Activated T-cell treated with anti-CD3 and anti-CD28 coated beads, Interleukin-2, amount 50 U/mL, for 4 hours (primary cell): ENCODE results near the gene BTD. TPM values are rescaled to one million over a fixed set of nuclear protein-coding genes. Genes with fewer than 3 reads are reported as not detected.
"Not testable (repeated sequence)": the region's sequence is repeated elsewhere in the genome, so short reads cannot be mapped to it uniquely, and the experiment has no call there.

ENCODE experiments used
- ATAC-seq, 2 donors: fragments of 200-7000 bp; cut with Tn5 transposase; one replicate each; pipeline ENCODE4 v1.10.0; 2021
- DNase-seq: peaks from one replicate; pipeline ENCODE4 v3.0.0-alpha.2; 2020
- H3K27me3 Mint-ChIP-seq: one replicate; pipeline ENCODE4 v1.8.0; 2021; ENCODE audit warnings: low read depth, mixed read lengths
- H3K36me3 Mint-ChIP-seq: one replicate; pipeline ENCODE4 v1.8.0; 2022; ENCODE audit warnings: mixed read lengths; ENCODE audit not compliant: insufficient read depth
- H3K4me1 Mint-ChIP-seq: one replicate; pipeline ENCODE4 v1.8.0; 2021; ENCODE audit warnings: low read depth, mixed read lengths
- H3K4me3 Mint-ChIP-seq: one replicate; pipeline ENCODE4 v1.8.0; 2021; ENCODE audit warnings: mild to moderate bottlenecking, moderate library complexity, mixed read lengths
- H3K9me3 Mint-ChIP-seq: one replicate; pipeline ENCODE4 v1.8.0; 2021; ENCODE audit warnings: mixed read lengths
- total RNA-seq, 3 donors: library from RNA; stranded (reverse); gene quantifications; one replicate each; pipeline ENCODE4 v1.2.1, GENCODE V29; 2021

BTD gene
- total RNA-seq, 3 donors from 2014 or later: 3.0 to 3.3 (median 3.0) TPM

- no peaks in the 10 kb centered on the region for H3K27me3 Mint-ChIP-seq
- peaks cover 20% of the 10 kb centered on the region for H3K36me3 Mint-ChIP-seq
- DNase-seq (no peak), ATAC-seq (no peak)
- H3K4me3 Mint-ChIP-seq: no peak overlapping the region
- peaks cover 3% of the 10 kb centered on the region for H3K4me1 Mint-ChIP-seq
- H3K9me3 Mint-ChIP-seq: peaks cover 9% of the 10 kb centered on the region
These were observed 13.4 kb downstream of the BTD start for GRCh38 chr3:15614958-15615357.

DNA sequence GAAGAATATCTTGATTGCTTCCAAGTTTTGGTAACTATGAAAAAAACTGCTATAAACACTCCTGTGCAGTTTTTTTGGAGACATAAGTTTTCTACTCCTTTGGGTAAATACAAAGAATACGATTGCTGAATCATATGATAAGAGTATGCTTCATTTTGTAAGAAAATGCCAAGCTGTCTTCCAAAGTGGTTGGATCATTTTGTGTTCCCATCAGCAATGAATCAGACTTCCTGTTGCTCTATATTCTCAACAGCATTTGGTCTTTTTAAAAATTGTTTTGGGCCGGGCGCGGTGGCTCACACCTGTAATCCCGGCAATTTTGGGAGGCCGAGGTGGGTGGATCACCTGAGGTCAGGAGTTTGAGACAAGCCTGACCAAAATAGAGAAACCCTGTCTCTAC lies 14.5 kb downstream of the BTD start:
- H3K9me3 Mint-ChIP-seq: peaks cover 17% of the 10 kb centered on the region

GRCh38 chr3:15619659-15620464 lies 18.3 kb downstream of the BTD start:
- Mint-ChIP-seq H3K4me1 (peaks cover 23% of the 10 kb centered on the region), H3K9me3 (peaks cover 37% of the 10 kb centered on the region), H3K36me3 (peaks cover 36% of the 10 kb centered on the region)
- H3K27me3 Mint-ChIP-seq, H3K4me3 Mint-ChIP-seq, DNase-seq, ATAC-seq: not testable (repeated sequence)

More for the DNA sequence above, 14.5 kb downstream of the BTD start:
- H3K36me3 Mint-ChIP-seq: peaks cover 29% of the 10 kb centered on the region
- no peak for ATAC-seq
- no peak for DNase-seq
- H3K4me1 Mint-ChIP-seq: peaks cover 3% of the 10 kb centered on the region
- H3K4me3 Mint-ChIP-seq: no peak overlapping the region
- no peaks in the 10 kb centered on the region for H3K27me3 Mint-ChIP-seq

- peak overlapping the region; percentile 69 for H3K4me3 Mint-ChIP-seq
- no peak for DNase-seq
- H3K36me3 Mint-ChIP-seq: peaks cover 34% of the 10 kb centered on the region
- H3K4me1 Mint-ChIP-seq: peaks cover 31% of the 10 kb centered on the region
- H3K9me3 Mint-ChIP-seq: peaks cover 37% of the 10 kb centered on the region
- H3K27me3 Mint-ChIP-seq: no peaks in the 10 kb centered on the region
- ATAC-seq: peak; percentile 70 to 78
These were observed 22.2 kb downstream of the BTD start for GRCh38 chr3:15623535-15624440.

GRCh38 chr3:15628967-15629366 lies 27.4 kb downstream of the BTD start:
- Mint-ChIP-seq H3K4me3 (no peak overlapping the region), H3K4me1 (peaks cover 43% of the 10 kb centered on the region), H3K9me3 (no peaks in the 10 kb centered on the region), H3K27me3 (no peaks in the 10 kb centered on the region), H3K36me3 (peaks cover 6% of the 10 kb centered on the region)
- no peak for DNase-seq
- ATAC-seq: no peak

GRCh38 chr3:15629860-15630597 lies 28.5 kb downstream of the BTD start:
- peak overlapping the region; percentile 62 for H3K4me3 Mint-ChIP-seq
- peak; percentile 47 for DNase-seq
- no peaks in the 10 kb centered on the region for H3K9me3 Mint-ChIP-seq
- no peaks in the 10 kb centered on the region for H3K27me3 Mint-ChIP-seq
- H3K36me3 Mint-ChIP-seq: peaks cover 6% of the 10 kb centered on the region
- peaks cover 32% of the 10 kb centered on the region for H3K4me1 Mint-ChIP-seq
- peak; percentile 92 to 97 for ATAC-seq

DNA sequence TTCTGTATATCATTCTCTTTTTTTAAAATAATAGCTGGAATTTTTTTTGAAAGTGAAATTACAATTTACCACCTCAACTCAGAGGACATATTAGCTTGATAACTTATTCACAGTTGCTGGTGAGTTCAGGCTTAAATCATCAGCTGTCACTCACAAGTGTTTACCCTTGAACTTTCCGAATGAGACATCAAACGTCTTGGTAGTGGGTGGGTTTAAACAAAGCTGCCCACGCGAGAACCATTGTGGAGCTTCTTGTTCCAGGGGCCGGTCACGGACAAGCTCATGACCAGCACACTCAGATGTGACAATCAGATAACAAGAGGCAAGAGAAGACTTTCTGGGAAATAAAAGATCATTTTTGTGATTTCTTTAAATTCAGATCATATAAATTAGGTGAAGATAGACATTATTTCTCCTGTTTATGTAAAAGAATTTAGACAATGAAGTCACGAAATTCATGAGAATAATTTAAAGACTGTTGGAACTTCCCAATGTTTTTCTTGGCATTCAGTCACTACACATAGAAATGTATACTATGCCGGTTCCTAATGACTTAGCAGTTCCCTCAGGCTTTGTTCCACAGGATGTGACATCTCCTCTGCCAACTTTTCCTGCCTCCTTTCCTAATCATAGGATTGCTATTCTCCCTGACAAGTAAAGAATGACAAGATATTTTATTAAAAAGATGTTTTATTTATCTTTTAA lies 29.3 kb downstream of the BTD start:
- peak; percentile 45 to 50 for ATAC-seq
- DNase-seq: no peak
- Mint-ChIP-seq H3K36me3 (peaks cover 6% of the 10 kb centered on the region), H3K9me3 (no peaks in the 10 kb centered on the region), H3K4me3 (peak overlapping the region; percentile 62), H3K27me3 (no peaks in the 10 kb centered on the region), H3K4me1 (peaks cover 31% of the 10 kb centered on the region)

DNA sequence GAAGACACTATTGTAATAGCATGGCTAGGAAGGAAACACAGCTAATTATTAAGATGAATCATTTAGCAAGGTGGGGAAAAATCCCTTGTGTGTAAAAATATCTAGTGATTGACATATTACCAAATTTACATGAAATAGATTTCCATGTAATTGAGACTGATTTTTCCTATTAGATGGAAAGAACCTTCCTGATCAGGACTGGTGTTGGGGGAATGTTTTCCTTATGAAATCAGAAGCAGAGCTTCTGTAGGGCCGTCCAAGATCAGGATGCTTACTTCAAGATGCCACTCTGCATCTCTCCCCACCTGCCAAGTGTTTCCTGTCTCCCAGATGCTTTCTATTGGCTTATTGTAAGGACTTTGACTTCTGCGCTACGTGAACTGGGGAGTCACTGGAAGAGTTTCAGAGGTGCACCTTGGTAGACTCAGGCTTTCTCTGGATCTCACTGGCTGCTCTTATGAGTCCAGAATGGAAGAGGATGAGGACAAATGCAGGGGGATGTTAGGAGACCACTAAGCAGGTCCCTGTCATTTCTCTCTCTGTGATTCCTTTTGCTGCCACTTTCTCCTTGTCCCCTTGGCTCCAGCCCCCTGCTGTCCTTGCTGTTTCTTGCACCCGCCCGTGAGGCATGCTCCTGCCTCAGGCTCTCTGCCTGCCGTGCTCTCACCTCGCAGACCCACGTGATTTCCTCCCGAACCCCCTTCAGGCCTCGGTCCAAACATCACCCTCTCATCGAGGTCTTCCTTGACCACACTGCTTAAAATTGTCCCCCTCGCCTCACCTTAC lies 30.1 kb downstream of the BTD start:
- H3K36me3 Mint-ChIP-seq: peaks cover 8% of the 10 kb centered on the region
- no peaks in the 10 kb centered on the region for H3K9me3 Mint-ChIP-seq
- ATAC-seq (no peak), DNase-seq (no peak)
- no peaks in the 10 kb centered on the region for H3K27me3 Mint-ChIP-seq
- H3K4me1 Mint-ChIP-seq: peaks cover 34% of the 10 kb centered on the region
- no peak overlapping the region for H3K4me3 Mint-ChIP-seq

GRCh38 chr3:15632212-15632580 lies 30.7 kb downstream of the BTD start:
- Mint-ChIP-seq H3K36me3 (peaks cover 9% of the 10 kb centered on the region), H3K9me3 (no peaks in the 10 kb centered on the region), H3K27me3 (no peaks in the 10 kb centered on the region), H3K4me3 (no peak overlapping the region), H3K4me1 (peaks cover 37% of the 10 kb centered on the region)
- DNase-seq (no peak), ATAC-seq (no peak)

DNA sequence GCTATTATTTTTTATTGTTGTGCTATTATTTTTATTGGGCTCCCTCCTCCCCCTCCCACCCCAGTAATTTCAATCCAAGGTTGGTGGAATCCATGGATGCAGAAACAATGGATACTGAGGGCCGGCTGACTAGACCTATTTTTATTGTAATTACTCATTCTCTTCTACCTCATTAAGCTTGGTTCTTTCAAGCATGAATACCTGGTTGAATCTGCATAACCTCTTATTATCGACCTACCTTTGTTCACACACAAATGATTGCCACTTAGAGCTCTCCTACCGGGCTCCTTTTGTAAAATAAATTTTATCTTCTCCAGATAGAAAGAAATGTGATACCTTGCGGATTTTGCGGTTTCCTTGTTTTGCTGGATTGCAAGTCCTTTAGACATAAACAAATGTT lies 31.6 kb downstream of the BTD start:
- no peak overlapping the region for H3K4me3 Mint-ChIP-seq
- ATAC-seq (no peak), DNase-seq (no peak)
- H3K36me3 Mint-ChIP-seq: peaks cover 6% of the 10 kb centered on the region
- H3K4me1 Mint-ChIP-seq: peaks cover 43% of the 10 kb centered on the region
- H3K27me3 Mint-ChIP-seq: no peaks in the 10 kb centered on the region
- no peaks in the 10 kb centered on the region for H3K9me3 Mint-ChIP-seq

DNA sequence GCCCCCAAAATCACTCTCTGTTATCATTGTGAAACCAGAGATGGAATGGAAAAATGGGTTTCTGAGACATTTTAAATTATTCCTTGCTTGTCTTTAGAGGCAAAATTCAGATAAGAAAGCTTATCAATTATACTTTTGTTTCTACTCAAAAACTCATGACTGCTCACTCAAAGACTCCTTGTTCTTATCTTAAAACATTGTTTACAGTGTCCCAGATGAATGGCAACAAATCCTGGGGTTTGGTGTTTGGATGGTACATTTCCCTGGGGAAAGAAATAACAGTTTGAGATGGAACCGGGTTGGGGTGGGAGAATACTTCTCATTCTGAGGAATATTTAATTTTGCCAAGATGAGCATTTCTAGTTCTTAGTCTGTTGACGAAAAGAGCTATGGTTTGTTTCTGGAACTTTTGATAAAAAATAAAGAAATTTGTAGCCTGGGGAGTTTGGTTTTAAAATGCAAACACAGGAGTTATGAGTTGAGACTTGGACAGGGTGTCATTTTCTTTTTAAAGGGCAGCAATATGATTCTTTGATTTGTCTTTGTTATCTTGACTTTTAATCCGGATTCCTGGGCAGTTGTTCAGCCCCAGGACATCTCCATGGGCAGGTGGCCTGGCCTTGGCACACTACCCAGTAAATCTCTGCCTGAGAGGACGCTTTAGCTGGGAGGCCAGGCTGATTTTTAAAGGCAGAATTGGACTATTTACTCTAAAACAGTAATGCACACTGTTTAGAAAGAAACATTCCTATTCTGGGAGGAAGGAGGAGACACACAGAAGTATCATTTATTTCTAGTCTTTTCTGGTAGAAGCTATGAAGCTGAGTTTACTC lies 32.4 kb downstream of the BTD start:
- Mint-ChIP-seq H3K36me3 (peaks cover 6% of the 10 kb centered on the region), H3K9me3 (no peaks in the 10 kb centered on the region), H3K4me3 (no peak overlapping the region), H3K27me3 (no peaks in the 10 kb centered on the region), H3K4me1 (peaks cover 44% of the 10 kb centered on the region)
- no peak for ATAC-seq
- DNase-seq: no peak

- H3K4me3 Mint-ChIP-seq: no peak overlapping the region
- no peak for DNase-seq
- no peak for ATAC-seq
- H3K36me3 Mint-ChIP-seq: peaks cover 6% of the 10 kb centered on the region
- H3K27me3 Mint-ChIP-seq: no peaks in the 10 kb centered on the region
- peaks cover 43% of the 10 kb centered on the region for H3K4me1 Mint-ChIP-seq
- no peaks in the 10 kb centered on the region for H3K9me3 Mint-ChIP-seq
These were observed 33.1 kb downstream of the BTD start for GRCh38 chr3:15634671-15635070.
